HG03159 (cell line): ENCODE measurements around the gene GFRA1.
"Not testable (repeated sequence)": the region's sequence is repeated elsewhere in the genome, so short reads cannot be mapped to it uniquely, and the experiment has no call there.

ENCODE experiments used
- ATAC-seq: cut with Tn5 transposase; IDR thresholded peaks from one replicate; pipeline ENCODE4 v1.9.1; 2021; ENCODE audit warnings: mild to moderate bottlenecking, moderate library complexity; ENCODE audit not compliant: unreplicated experiment

The GFRA1 gene

DNA sequence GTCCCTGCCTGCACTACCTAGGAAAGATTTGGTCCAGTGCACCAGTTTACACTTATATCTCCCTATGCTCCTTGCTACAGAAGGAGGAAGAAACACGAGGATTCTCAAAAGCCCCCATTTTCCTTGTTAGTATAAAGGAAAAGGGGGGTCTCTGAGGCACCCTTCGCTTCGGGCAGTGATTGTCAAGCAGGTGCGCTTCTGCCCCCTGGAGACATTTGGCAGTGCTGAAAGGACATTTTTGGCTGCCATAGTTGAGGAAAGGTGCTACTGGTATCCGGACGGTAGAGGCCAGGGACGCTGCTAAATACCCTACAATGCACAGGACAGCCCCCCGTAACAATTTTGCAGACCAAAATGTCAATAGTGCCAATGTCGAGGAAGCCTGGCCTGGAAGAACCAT, 193.7 kb downstream of the GFRA1 start:
- ATAC-seq, result no peak

DNA sequence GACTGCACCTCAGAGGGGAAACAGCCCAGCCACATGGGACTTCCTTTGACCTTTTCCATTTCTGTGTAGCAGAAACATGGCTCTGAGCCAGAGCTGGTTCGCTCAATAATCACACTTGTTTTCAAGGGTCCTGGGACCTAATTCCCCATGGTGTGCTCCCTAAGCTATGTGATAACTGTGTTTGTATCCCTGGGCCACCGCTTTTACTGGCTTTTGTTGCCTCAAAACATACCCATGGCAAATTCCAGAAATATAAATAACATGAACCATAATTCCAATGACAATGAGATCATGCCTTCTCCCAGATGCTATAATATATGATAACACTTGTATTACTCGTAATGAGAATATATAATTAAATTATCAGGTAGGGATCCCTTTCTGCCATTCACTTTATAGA, 196.4 kb downstream of the GFRA1 start:
- no peak for ATAC-seq

DNA sequence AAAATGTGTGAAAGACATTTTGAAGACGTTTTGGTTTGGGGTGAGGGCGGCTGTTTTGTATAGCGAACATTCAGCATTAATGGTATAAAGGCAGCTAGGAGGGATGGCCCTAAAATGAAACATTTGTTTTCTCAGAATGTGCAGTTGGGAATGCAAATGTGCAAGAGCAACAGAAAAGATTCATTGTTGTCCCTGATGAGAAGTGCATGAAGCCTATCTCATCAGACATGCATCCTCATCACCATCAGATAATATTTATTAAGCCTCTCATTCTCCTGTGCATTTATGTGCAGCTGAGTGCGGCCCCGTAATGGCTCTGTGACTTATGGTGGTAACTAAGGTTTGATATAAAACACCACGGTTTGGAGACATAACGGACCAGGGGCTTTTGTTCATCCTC, 199.5 kb downstream of the GFRA1 start:
- ATAC-seq, result no peak

DNA sequence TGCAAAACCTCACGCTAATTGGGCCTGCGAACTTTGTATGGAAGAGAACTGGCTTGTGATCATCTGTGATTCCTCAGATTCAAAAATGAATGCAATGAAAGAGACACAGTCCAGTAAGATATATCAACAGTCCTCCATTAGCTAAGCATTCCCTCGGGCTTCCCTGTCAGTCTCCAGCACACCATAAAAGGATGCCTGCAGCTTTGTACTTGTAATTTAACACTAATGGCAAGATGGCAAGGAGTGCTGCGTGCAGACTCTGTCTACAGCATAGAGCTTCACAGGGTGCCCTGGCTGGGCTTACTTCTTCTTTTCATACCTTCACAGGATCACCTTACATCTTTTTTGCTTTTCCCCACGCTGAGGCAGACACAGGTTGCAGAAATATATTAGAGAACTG, 200.0 kb downstream of the GFRA1 start:
- ATAC-seq, result no peak

DNA sequence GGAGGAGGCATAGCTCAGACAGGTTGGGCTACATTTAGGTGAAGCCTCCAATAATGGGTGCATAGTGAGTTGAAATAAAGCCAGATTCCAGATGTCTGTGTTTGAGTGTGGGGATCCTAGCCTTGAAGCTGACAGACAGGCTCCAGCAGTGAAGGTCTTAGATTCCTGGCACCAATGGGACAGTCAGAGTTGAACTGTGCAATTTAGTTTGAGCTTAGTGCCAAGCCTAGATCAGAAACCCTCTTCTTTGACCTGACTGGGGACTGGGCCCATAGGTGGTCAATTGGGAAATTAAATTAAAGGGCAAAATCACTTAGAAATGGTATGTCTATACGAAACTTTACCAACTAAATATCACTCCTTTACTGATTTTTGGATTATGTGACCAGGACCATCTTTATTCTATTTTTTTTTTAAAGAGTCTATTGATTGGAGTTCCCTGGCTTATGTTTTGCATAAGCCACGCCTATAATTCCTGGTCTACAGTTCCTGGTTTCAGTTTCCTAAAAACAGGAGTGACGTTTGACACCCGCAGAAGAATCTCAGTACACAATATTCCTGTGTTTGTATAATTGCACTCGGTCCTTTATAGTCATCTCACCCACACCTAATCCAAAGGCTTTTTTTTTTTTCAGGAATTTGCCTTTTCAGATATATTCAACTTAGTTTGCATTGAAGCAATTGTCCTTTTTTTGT, 201.4 kb downstream of the GFRA1 start:
- no peak for ATAC-seq

DNA sequence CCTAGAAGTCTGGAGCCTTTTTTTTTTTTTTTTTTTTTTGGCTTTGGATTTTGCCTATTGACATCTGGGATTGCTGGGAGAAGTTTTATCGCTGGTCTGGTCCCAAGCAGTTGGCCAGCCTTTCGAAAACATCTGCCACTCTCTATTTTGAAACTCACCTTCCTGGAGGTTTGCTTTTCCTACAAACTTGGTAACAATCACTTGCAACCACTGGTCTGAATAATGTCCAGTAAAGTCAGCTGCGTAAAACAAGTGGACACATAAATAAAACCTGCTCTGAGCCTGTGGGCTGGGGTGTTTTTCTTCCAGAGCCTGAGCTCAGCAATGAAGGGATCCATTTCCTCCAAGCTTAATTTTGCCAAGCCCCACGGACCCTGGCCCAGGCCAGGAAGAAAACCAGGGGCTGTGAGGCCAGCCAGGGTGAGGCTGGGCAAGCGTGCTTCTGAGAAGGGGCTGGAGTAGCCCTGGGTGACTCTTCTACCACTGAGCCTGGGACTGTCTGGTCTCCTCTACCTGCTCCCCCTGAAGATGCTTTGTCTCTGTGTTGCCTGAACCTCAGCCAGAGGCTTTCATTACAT, 202.2 kb downstream of the GFRA1 start:
- no peak for ATAC-seq

DNA sequence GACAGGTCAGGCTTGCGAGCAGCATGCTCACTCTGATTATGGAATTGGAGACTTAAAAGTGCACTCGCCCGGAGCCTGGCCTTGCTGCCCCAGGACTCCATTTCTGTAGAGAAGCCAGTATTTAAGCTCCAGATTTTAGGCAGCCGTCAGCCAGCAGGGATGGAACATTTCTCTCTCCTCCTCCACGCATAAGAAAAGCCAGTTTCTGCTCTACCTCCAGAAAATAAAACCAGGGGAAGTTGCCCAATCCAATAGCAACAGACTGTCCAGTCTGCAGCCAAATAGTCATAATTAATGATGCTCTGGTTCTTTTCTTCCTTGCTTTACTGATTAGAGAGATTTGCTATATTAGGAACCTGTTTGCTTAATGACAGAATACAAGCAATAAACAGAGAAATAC, 203.2 kb downstream of the GFRA1 start:
- ATAC-seq, result no peak

DNA sequence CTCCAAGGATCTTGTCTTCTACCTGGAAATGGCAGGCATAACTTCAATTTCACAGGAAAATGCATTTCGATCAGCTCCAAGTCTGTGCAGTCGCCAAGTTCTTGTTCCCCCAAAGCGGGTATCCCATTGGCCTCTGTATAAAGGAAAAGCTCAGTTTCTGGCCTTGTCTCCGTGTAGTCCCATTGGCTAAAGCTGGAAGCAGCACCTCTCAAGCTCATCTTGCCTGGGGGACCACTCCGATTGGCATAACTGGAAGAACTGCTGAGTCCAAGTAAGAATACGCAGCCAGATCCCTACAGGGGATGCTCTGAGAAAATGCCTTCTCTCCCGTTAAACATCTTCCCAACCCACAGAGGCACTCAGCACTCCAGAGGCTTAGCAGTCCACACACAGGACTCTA, 205.2 kb downstream of the GFRA1 start:
- no peak for ATAC-seq

DNA sequence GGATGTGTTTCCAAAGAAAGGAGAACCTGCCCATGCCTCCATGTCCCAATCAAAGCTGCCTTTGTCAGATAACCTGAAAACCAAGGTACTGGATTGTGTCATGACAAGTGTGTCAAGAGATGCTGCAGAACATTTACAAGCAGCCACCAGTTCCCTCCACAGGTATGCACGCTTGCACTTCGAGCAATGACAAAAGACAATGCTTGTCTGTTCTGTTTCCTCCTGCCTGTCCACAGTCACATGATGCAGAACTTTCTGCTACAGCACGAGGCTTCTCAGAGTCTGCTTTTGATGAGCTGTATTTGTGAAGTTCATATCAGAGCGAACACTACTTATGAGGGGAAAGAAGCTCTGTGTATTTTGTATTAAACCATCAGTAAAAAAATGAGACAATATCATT, 209.9 kb downstream of the GFRA1 start:
- no peak for ATAC-seq

DNA sequence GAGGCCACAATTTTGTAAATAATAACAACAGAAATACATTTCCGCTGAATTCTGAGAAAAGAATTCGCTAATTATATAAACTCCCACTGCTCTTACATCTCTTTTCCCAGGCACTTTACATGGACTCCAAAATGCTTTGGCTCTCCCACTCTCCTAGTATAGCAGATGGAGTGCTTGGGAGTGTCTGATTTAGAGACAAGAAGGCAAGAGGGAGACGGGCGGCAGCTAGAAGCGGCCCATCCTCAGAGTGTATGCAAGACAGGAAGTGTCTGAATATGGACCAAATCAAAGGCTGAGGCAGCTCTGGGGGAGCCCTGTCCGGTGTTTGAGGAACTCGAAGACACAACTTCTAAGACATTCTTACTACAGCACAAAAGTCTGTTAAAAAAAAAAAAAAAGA, 212.1 kb downstream of the GFRA1 start:
- no peak for ATAC-seq

DNA sequence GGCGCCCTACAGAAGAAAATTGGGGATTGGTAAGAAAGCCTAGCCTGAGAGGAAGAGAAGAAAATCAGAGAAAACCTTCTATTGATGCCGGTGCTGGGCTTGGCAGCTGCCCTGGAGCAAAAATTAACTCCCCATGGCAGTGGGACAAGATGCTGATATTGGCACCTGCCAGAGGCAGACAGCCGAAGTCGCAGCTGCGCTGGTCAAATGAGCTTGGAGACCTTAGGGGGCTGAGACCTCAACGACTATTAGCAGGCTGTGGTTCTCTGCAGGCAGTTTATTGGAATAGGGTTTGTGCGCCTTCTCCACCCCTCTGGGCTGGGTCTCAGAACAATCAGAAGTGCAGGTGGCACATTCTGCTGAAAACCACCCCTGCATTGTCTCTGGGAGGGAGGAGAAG, 213.7 kb downstream of the GFRA1 start:
- ATAC-seq, result no peak

DNA sequence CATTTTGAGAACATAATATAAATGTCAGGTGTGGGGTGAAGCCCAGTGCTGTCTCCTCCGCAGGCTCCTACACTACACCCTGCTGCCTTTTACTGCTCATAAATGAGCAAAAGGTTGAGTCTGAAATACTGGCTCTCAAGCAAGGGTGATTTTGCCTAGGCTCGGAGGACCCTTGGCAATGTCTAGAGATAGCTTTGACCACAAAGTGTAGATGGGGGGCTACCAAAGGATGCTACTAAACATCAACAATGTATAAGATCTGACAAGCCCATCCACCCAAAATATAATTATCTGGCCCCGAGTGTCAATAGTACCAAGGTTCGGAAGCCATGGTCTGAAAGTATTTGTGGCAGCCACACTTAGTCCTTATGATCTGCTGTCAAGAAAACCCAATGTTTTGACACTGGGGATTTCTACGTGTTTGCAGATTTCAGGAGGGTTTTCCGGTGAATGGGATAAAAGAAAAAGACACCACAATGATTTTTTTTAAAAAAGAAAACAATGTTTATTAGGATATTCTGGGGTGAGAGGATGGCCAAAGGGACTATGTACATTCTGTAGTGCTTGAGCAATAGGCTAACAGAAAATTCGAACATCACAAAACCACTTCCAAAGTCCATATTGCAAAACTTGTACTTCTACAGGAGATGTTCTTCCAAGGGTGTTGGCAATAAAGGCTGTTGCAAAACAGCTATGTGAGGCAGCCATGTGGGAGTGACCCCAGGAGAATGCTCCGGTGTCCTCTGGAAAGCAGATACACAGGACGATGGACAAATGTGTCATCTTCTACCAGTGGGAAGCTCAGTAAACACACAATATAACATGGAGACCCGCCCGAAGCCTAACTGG, 216.3 kb downstream of the GFRA1 start:
- no peak for ATAC-seq

DNA sequence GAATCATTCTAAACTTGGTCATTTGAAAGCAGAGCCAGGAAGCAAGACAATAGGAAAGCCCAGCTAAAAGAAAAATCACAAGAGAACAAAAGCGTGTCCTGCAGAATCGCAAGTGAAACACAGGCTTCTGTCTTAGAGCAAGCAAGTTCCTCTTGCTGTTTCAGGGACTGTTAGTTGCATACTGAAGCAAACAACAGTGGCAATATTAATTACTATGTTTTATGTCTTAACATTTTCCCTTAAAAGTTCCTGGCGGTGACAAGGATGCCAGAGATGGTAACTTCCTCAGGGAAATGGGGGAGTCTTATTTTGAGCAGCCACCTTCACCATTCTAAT, 217.1 kb downstream of the GFRA1 start:
- no peak for ATAC-seq

DNA sequence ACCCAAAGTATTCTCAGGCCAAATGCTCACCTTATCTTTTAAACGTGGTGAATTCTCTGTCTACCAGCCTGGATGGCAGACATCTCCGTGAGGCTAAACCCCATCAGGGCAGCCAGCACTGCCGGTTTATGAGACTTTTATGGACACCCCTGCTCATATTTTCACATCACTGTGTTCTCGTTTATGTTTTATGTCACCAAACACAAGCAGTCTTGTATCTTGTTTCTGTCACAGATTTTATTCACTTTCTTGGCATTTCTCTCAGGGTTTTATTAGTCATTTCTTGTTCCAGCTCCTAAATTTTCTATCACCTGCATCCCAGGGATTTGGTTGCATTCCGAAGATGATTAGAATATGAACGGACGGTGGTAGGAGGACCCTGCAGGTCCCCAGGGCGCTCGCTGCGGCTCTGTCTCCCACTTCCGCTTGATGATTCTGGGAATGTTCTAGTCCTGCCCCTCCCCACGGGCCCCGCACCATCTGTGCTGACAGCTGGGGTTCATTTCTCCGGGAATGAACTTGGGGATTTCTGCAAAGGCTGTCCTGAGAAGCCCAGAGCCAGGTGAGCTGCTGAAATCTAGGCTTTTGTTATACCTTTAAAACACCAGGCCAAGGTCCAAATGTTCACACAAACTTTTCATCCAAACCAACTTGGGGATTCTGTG, 217.6 kb downstream of the GFRA1 start:
- ATAC-seq, result no peak

DNA sequence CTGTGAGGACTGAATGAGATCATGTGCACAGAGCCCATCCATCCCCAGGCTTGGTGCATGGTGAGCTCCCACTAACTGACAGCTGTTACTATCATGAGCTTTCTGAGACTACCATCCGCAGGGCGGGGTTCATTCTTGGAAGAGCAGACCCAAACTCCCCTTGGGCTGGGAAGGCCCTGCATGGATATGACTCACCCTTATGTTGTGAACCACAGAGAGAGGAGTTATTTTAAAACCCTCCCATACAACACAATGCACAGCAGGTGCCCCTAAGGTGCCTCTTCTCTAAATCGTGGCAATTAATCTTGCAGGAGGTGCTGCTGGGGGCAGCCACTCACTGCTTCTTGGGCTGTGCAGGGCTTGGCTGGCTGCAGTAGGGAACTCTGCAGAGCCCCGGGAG, 219.1 kb downstream of the GFRA1 start:
- ATAC-seq, result no peak

DNA sequence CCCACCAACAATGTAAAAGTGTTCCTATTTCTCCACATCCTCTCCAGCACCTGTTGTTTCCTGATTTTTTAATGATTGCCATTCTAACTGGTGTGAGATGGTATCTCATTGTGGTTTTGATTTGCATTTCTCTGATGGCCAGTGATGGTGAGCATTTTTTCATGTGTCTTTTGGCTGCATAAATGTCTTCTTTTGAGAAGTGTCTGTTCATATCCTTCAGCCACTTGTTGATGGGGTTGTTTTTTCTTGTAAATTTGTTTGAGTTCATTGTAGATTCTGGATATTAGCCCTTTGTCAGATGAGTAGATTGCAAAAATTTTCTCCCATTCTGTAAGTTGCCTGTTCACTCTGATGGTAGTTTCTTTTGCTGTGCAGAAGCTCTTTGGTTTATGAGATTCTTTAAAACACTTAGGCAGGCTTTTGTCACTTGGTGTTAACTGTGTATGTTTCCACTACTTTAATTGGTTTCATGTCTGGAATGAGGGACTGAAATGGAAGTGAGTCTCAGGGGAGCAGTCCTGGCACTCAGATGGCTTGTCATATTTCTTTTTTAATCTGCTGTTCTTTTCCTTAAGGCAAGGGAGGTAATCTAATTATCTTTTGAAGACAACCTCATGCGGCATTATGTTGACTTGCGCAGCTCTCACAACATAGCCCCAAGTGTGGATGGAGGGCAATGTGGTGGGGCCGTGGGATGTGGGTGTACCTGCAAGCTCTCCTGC, 219.8 kb downstream of the GFRA1 start:
- not testable (repeated sequence) for ATAC-seq

DNA sequence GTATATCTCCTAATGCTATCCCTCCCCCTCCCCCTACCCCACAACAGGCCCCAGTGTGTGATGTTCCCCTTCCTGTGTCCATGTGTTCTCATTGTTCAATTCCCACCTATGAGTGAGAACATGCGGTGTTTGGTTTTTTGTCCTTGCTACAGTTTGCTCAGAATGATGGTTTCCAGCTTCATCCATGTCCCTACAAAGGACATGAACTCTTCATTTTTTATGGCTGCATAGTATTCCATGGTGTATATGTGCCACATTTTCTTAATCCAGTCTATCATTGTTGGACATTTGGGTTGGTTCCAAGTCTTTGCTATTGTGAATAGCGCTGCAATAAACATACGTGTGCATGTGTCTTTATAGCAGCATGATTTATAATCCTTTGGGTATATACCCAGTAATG, 220.5 kb downstream of the GFRA1 start:
- not testable (repeated sequence) for ATAC-seq

DNA sequence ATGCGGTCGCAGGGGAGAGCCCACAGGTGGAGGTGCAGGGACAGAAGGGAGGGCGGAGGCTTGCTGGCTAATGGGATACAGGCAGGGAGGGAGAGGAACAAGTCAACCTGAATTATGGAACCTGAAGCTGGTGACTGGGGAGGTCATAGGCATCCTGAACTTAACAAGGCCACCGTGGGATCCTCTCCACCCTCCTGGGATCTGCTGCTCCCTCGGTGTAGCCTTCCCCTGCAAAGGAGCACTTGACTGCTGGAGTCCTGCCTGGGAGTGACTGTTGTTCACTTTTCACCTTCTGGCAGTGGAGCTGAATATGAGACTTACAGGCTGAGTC, 223.1 kb downstream of the GFRA1 start:
- ATAC-seq, result no peak

DNA sequence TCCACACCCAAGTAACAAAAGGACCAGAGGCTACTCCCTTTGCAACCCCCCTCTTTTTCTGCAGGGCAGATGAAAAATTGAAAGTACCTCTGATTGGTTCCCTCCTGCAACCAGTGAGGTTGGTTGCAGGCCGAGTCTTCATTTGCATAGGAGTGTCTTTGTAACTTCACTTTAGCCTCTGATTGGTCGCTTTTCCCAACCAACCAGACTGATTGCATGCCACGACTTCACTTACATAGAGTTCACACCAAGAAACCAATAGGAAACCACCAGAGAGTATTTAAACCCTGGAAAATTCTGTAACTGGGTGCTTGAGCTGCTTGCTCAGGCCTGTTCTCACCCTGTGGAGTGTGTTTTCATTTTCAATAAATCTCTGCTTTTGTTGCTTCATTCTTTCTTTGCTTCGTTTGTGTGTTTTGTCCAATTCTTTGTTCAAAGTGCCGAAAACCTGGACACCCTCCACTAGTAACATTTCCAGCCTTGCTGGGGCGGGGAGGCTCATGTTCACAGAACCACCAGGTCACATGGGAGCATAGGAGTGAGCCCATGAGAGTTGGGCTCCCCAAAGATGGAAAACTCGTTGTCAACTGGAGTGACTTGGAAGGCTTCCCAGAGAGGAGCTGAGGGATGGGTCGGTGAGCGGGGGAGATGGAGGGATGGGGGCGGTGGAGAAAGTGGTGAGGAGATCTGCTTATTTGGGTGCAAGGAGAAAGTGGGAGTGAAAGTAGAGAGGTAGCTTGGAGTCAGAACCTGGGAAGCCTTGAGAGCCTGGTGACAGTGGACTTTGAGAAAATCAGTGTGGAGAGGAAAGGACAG, 223.6 kb downstream of the GFRA1 start:
- no peak for ATAC-seq
